SK-N-MC (cell line): ENCODE results near the gene SYT2.

Experiments used
- EZH2 ChIP-seq: fragments of 200-600 bp; sonication (generic); IDR thresholded peaks from one replicate; pipeline ENCODE4 v1.6.1; 2017; ENCODE audit warnings: antibody characterized with exemption
- FOXP2 ChIP-seq: optimal IDR thresholded peaks from 2 replicates; pipeline ENCODE3; 2011; ENCODE audit warnings: mild to moderate bottlenecking, moderate library complexity; ENCODE audit not compliant: insufficient read depth; ENCODE audit errors: extremely low read length, control extremely low read depth
- POLR2AphosphoS5 ChIP-seq: IDR thresholded peaks from 2 replicates; pipeline ENCODE4 v1.6.1; 2012; ENCODE audit warnings: mild to moderate bottlenecking, low read depth, low read length, borderline replicate concordance

GRCh38 chr1:202745323-202745888 lies 35.2 kb upstream of the SYT2 start:
- TF ChIP-seq EZH2 (no peak), POLR2AphosphoS5 (no peak), FOXP2 (no peak)
